Regular cardiac myocyte (primary cell): ENCODE measurements around the gene RBFOX1. TPM values are rescaled to one million over a fixed set of nuclear protein-coding genes. Genes with fewer than 3 reads are reported as not detected.

Experiments
- total RNA-seq: library from RNA; depleted of rRNA; stranded (reverse); fragments of >200 nt; gene quantifications from 2 replicates; pipeline ENCODE4 v1.2.3, GENCODE V29; 2014

Gene RBFOX1
- not detected in 2 replicates for total RNA-seq

DNA sequence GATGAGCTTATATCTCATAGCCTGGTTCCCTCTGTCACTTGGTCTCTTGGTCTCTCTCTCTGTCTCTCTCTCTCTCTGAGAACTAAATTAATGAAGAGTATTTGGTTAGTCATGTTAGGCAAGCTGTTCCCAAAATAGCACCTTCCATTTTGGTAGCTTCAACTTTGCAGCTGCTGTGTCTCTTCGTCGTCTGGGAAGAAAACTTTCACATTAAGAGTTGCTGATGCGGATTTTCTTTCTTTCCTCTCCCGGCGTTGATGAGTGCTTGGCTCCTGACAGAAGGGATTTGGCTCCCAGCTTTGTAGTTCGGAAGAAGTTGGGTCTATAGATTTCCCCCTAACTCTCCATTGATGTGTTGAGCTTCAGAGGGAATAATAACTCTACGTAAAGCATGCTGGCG, at the start of gene RBFOX1:
Gene RBFOX1 (plus strand): TSS at position 235 of the 400 bp plus-strand sequence.

